Prostate gland (tissue), 2 donors: ENCODE results near the gene SLC43A3. TPM values are rescaled to one million over a fixed set of nuclear protein-coding genes. Genes with fewer than 3 reads are reported as not detected.

Experiments used
- DNase-seq: peaks from one replicate; pipeline ENCODE4 v3.0.0-alpha.2; 2019; ENCODE audit warnings: low spot score
- H3K27ac ChIP-seq, 2 donors: fragments of 200-600 bp; sonication (generic); 2 replicates each; pipeline ENCODE4 v1.5.1; 2017 to 2019
- H3K27me3 ChIP-seq: fragments of 200-600 bp; sonication (generic); replicated peaks from 2 replicates; pipeline ENCODE4 v1.5.1; 2019; ENCODE audit not compliant: insufficient read depth
- H3K36me3 ChIP-seq, 2 donors: fragments of 200-600 bp; sonication (generic); 1 replicate in 1 of 2; 2 replicates in 1 of 2; pipeline versions ENCODE4 v1.5.1 to v1.8.1; 2017 to 2019
- H3K4me1 ChIP-seq: fragments of 200-600 bp; sonication (generic); replicated peaks from 2 replicates; pipeline ENCODE4 v1.5.1; 2019
- H3K4me3 ChIP-seq, 2 donors: fragments of 200-600 bp; sonication (generic); 2 replicates each; pipeline ENCODE4 v1.5.1; 2017 to 2019
- H3K9me3 ChIP-seq: fragments of 200-600 bp; sonication (generic); 2 replicates; pipeline ENCODE4 v1.5.1; 2017
- POLR2A ChIP-seq: fragments of 450-650 bp; IDR thresholded peaks from one replicate; pipeline ENCODE4 v1.6.1; 2016; ENCODE audit warnings: antibody characterized with exemption, mild to moderate bottlenecking
- POLR2AphosphoS5 ChIP-seq: sonication (generic); formaldehyde crosslinking; IDR thresholded peaks from one replicate; pipeline ENCODE4 v1.6.1; 2017; ENCODE audit warnings: antibody characterized with exemption
- WGBS: methylation state at CpG from one replicate; pipeline ENCODE4 v1.1.5; 2018; 5-methylcytosine and 5-hydroxymethylcytosine counted together
- intact Hi-C: fragments of 100-400 bp; cut with DNase I; formaldehyde crosslinking; loops from one replicate; pipeline ENCODE4 v1.14.2; 2022
- total RNA-seq, 2 donors: library from RNA; depleted of rRNA; stranded (reverse); fragments of >200 nt; gene quantifications; one replicate each; pipeline ENCODE4 v1.1.0, GENCODE V29; 2016
- TF ChIP-seq, protein P1 (sequence below), 4 experiments: fragments of 200-600 bp in 2 of 4; fragments of 450-650 bp in 2 of 4; sonication (generic) in 2 of 4; IDR thresholded peaks; 1 replicate in 3 of 4; 2 replicates in 1 of 4; pipeline ENCODE4 v1.5.1; 2016 to 2019; ENCODE audit warnings: antibody characterized with exemption in 4 of 4, mild to moderate bottlenecking in 2 of 4, moderate library complexity in 2 of 4

Gene SLC43A3
- total RNA-seq: 10 to 100 TPM; 23.3 to 39.8 TPM

- WGBS: 4% methylated on average over 31 of the region's 39 CpGs
- H3K27ac ChIP-seq: peak within 1 kb of the TSS; percentile 75 to 87
- TF ChIP-seq POLR2AphosphoS5: peak; percentile 65
- TF ChIP-seq, protein P1, sequence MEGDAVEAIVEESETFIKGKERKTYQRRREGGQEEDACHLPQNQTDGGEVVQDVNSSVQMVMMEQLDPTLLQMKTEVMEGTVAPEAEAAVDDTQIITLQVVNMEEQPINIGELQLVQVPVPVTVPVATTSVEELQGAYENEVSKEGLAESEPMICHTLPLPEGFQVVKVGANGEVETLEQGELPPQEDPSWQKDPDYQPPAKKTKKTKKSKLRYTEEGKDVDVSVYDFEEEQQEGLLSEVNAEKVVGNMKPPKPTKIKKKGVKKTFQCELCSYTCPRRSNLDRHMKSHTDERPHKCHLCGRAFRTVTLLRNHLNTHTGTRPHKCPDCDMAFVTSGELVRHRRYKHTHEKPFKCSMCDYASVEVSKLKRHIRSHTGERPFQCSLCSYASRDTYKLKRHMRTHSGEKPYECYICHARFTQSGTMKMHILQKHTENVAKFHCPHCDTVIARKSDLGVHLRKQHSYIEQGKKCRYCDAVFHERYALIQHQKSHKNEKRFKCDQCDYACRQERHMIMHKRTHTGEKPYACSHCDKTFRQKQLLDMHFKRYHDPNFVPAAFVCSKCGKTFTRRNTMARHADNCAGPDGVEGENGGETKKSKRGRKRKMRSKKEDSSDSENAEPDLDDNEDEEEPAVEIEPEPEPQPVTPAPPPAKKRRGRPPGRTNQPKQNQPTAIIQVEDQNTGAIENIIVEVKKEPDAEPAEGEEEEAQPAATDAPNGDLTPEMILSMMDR (IDR thresholded peaks at IDR 0.05): peak in 1 of 4 experiments; percentile 3
- no peak for TF ChIP-seq POLR2A
- H3K4me3 ChIP-seq: peak within 1 kb of the TSS; percentile 38 to 39
- no peaks in the 10 kb centered on the region for H3K9me3 ChIP-seq
- H3K36me3 ChIP-seq: no peaks in the 10 kb centered on the region
- no peaks in the 10 kb centered on the region for H3K4me1 ChIP-seq
- peak; percentile 69 for DNase-seq
- H3K27me3 ChIP-seq: no peaks in the 10 kb centered on the region
- intact Hi-C loops: loop anchor here (5.0 to 10.0 kb wide), 2 partner anchors 95 to 1718 kb away; partner anchors contain the start of gene FAM111A
Observed at GRCh38 chr11:57426929-57427726, at the start of gene SLC43A3. Gene SLC43A3 (minus strand): TSS chr11:57427121. CDS start chr11:57426172, 949 bp downstream.

GRCh38 chr11:57476047-57476756, 49.3 kb upstream of the SLC43A3 start:
- 2% methylated on average over 36 of the region's 80 CpGs for WGBS
- peak; percentile 27 for DNase-seq
- Histone ChIP-seq H3K27me3 (no peaks in the 10 kb centered on the region), H3K4me3 (peak overlapping the region; percentile 15 to 38), H3K9me3 (no peaks in the 10 kb centered on the region), H3K4me1 (peaks cover 4% of the 10 kb centered on the region), H3K27ac (peak overlapping the region; percentile 59 to 60), H3K36me3 (no peaks in the 10 kb centered on the region)
- TF ChIP-seq POLR2A (peak; percentile 8), POLR2AphosphoS5 (no peak)
- TF ChIP-seq, protein P1 (IDR thresholded peaks at IDR 0.05): no peak
- intact Hi-C loops: no loop called here

GRCh38 chr11:57475671-57476046, 48.7 kb upstream of the SLC43A3 start:
- no peaks in the 10 kb centered on the region for H3K9me3 ChIP-seq
- intact Hi-C loops: no loop called here
- H3K4me1 ChIP-seq: peaks cover 4% of the 10 kb centered on the region
- H3K4me3 ChIP-seq: no peak overlapping the region
- H3K36me3 ChIP-seq: no peaks in the 10 kb centered on the region
- H3K27me3 ChIP-seq: no peaks in the 10 kb centered on the region
- 71% methylated on average over 5 of the region's 5 CpGs for WGBS
- TF ChIP-seq POLR2A (no peak), POLR2AphosphoS5 (no peak)
- TF ChIP-seq, protein P1 (IDR thresholded peaks at IDR 0.05): no peak
- DNase-seq: no peak
- no peak overlapping the region for H3K27ac ChIP-seq

DNA sequence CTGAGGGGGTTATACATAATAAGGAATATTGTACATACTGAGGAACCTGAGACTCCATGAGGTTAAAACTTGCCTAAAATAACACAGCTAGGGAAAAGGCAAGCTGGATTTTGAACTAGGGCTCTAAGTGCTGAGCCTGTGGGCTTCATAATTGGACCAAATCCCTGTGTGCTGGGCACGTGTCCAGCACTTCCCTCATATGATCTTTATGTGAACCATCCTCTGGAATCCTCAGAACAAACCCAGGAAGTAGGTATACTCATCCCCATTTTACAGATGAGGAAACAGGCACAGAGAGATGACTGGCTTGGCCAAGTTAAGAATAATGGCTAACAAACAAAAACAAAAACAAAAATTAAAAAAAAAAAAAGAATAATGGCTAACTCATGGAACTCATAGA, 48.3 kb upstream of the SLC43A3 start:
- Histone ChIP-seq H3K27me3 (no peaks in the 10 kb centered on the region), H3K36me3 (no peaks in the 10 kb centered on the region), H3K27ac (no peak overlapping the region), H3K4me3 (no peak overlapping the region), H3K9me3 (no peaks in the 10 kb centered on the region), H3K4me1 (peaks cover 4% of the 10 kb centered on the region)
- TF ChIP-seq, protein P1 (IDR thresholded peaks at IDR 0.05): no peak
- TF ChIP-seq POLR2A (no peak), POLR2AphosphoS5 (no peak)
- intact Hi-C loops: no loop called here
- 27% methylated on average over 1 of the region's 1 CpG for WGBS
- no peak for DNase-seq
